HG02623 (cell line): ENCODE measurements around the gene CD300LB.
"Not testable (repeated sequence)": the region's sequence is repeated elsewhere in the genome, so short reads cannot be mapped to it uniquely, and the experiment has no call there.

Experiments used
- ATAC-seq: cut with Tn5 transposase; IDR thresholded peaks from one replicate; pipeline ENCODE4 v1.9.1; 2021; ENCODE audit warnings: moderate library complexity; ENCODE audit not compliant: unreplicated experiment

CD300LB gene

GRCh38 chr17:74531231-74531761 is at the start of gene CD300LB:
Gene CD300LB (minus strand): TSS chr17:74531475. CDS start chr17:74531350, 125 bp downstream.
- no peak for ATAC-seq

- no peak for ATAC-seq
Measured at GRCh38 chr17:74579900-74580299, 48.6 kb upstream of the CD300LB start.

- no peak for ATAC-seq
Measured at GRCh38 chr17:74578979-74579378, 47.7 kb upstream of the CD300LB start.

- ATAC-seq: no peak
Measured at GRCh38 chr17:74574489-74575142, 43.3 kb upstream of the CD300LB start.

GRCh38 chr17:74573635-74574034 is 42.4 kb upstream of the CD300LB start:
- not testable (repeated sequence) for ATAC-seq

- no peak for ATAC-seq
Measured at GRCh38 chr17:74573169-74573568, 41.9 kb upstream of the CD300LB start.

GRCh38 chr17:74571621-74572270 is 40.5 kb upstream of the CD300LB start:
- ATAC-seq: no peak

GRCh38 chr17:74569020-74570003 is 38.0 kb upstream of the CD300LB start:
- no peak for ATAC-seq

- ATAC-seq: no peak
Measured at GRCh38 chr17:74568106-74568873, 37.0 kb upstream of the CD300LB start.

GRCh38 chr17:74567397-74567796 is 36.1 kb upstream of the CD300LB start, which contains the start of gene CD300H:
Gene CD300H (minus strand): TSS chr17:74567509.
- ATAC-seq: no peak

- ATAC-seq: no peak
Measured at GRCh38 chr17:74566132-74566753, 35.0 kb upstream of the CD300LB start.

- ATAC-seq: no peak
Measured at GRCh38 chr17:74565126-74565525, 33.9 kb upstream of the CD300LB start.

GRCh38 chr17:74563358-74563757 is 32.1 kb upstream of the CD300LB start:
- no peak for ATAC-seq

- no peak for ATAC-seq
Measured at GRCh38 chr17:74561586-74561985, 30.3 kb upstream of the CD300LB start.

GRCh38 chr17:74558882-74559519 is 27.7 kb upstream of the CD300LB start:
- no peak for ATAC-seq

- not testable (repeated sequence) for ATAC-seq
Measured at GRCh38 chr17:74558402-74558801, 27.1 kb upstream of the CD300LB start.

- ATAC-seq: no peak
Measured at GRCh38 chr17:74555427-74555940, 24.2 kb upstream of the CD300LB start.

- ATAC-seq: no peak
Measured at GRCh38 chr17:74554909-74555308, 23.6 kb upstream of the CD300LB start.

GRCh38 chr17:74552037-74552436 is 20.8 kb upstream of the CD300LB start:
- no peak for ATAC-seq
